IMR-90 (cell line): ENCODE results near the gene CDK14. TPM values are rescaled to one million over a fixed set of nuclear protein-coding genes. Genes with fewer than 3 reads are reported as not detected.

ENCODE experiments used
- ATAC-seq: fragments of 200-7000 bp; cut with Tn5 transposase; 2 replicates; pipeline ENCODE4 v1.9.1; 2020; ENCODE audit warnings: low read depth, mild to moderate bottlenecking, moderate library complexity
- BruUV-seq: library from RNA; stranded (reverse); fragments of 400-500 nt; replicated peaks from 2 replicates; lab custom pipeline; 2021; lab: Mats Ljungman, UMichigan
- CTCF ChIA-PET: fragments of 300-600 bp; formaldehyde crosslinking; extraction: SDS; loops from one replicate; lab custom pipeline; 2021; ENCODE audit warnings: antibody characterized with exemption; lab: Yijun Ruan, JAX
- POLR2A ChIA-PET: fragments of 300-600 bp; sonication (Branson Sonifier 250); formaldehyde crosslinking; loops from one replicate; lab custom pipeline; 2022; ENCODE audit warnings: antibody characterized with exemption; ENCODE audit not compliant: unreplicated experiment; lab: Charles Lee
- DNase-seq: peaks from one replicate; pipeline ENCODE4 v3.0.0; 2013
- H2AFZ ChIP-seq: replicated peaks from 2 replicates; pipeline ENCODE3; 2013; ENCODE audit warnings: low read length, mild to moderate bottlenecking; ENCODE audit not compliant: poor library complexity
- H2AK5ac ChIP-seq: 2 replicates; pipeline ENCODE4 v1.6.1; 2013; ENCODE audit warnings: low read depth, low read length, inconsistent platforms
- H2AK9ac ChIP-seq: replicated peaks from 2 replicates; pipeline ENCODE3; 2013; ENCODE audit warnings: mild to moderate bottlenecking, low read depth, low read length, moderate library complexity; ENCODE audit not compliant: poor library complexity
- H2BK120ac ChIP-seq: 2 replicates; pipeline ENCODE4 v1.6.1; 2013; ENCODE audit warnings: low read depth, low read length, inconsistent platforms
- H2BK15ac ChIP-seq: 3 replicates; pipeline ENCODE4 v1.6.1; 2013; ENCODE audit warnings: low read depth, low read length, inconsistent platforms
- H2BK20ac ChIP-seq: 2 replicates; pipeline ENCODE4 v1.6.1; 2013; ENCODE audit warnings: low read depth, mild to moderate bottlenecking, inconsistent platforms, low read length, moderate library complexity
- H2BK5ac ChIP-seq: 2 replicates; pipeline ENCODE4 v1.6.1; 2013; ENCODE audit warnings: mild to moderate bottlenecking, low read depth, low read length, inconsistent platforms; ENCODE audit not compliant: poor library complexity, severe bottlenecking
- H3K14ac ChIP-seq: replicated peaks from 2 replicates; pipeline ENCODE4 v1.6.1; 2013; ENCODE audit warnings: low read depth, low read length, inconsistent platforms
- H3K18ac ChIP-seq: 2 replicates; pipeline ENCODE4 v1.6.1; 2013; ENCODE audit warnings: low read depth, low read length, control low read depth
- H3K23ac ChIP-seq: 2 replicates; pipeline ENCODE4 v1.6.1; 2013; ENCODE audit warnings: low read depth, low read length, inconsistent platforms
- H3K27ac ChIP-seq: 2 replicates; pipeline ENCODE4 v1.5.1; 2013; ENCODE audit warnings: mild to moderate bottlenecking, control low read depth, low read length; ENCODE audit not compliant: insufficient read depth
- H3K27me3 ChIP-seq: 2 replicates; pipeline ENCODE4 v1.6.1; 2013; ENCODE audit warnings: low read length; ENCODE audit not compliant: control insufficient read depth, insufficient read depth
- H3K36me3 ChIP-seq: 2 replicates; pipeline ENCODE4 v1.6.1; 2013; ENCODE audit warnings: low read length, mixed read lengths; ENCODE audit not compliant: control insufficient read depth, insufficient read depth
- H3K4ac ChIP-seq: 2 replicates; pipeline ENCODE4 v1.6.1; 2013; ENCODE audit warnings: low read depth, low read length, inconsistent platforms
- H3K4me1 ChIP-seq: 2 replicates; pipeline ENCODE4 v1.6.1; 2013; ENCODE audit warnings: low read length, mixed read lengths; ENCODE audit not compliant: control insufficient read depth, insufficient read depth
- H3K4me2 ChIP-seq: 2 replicates; pipeline ENCODE4 v1.6.1; 2013; ENCODE audit warnings: low read depth, mild to moderate bottlenecking, control low read depth, low read length, moderate library complexity
- H3K4me3 ChIP-seq: 2 replicates; pipeline ENCODE4 v1.5.1; 2013; ENCODE audit warnings: low read depth, mild to moderate bottlenecking, control low read depth, low read length, moderate library complexity; ENCODE audit not compliant: insufficient read depth
- H3K56ac ChIP-seq: 2 replicates; pipeline ENCODE4 v1.6.1; 2013; ENCODE audit warnings: low read length, inconsistent platforms; ENCODE audit not compliant: insufficient read depth; ENCODE audit errors: extremely low read depth
- H3K79me1 ChIP-seq, 2 experiments: 2 replicates each; pipeline ENCODE4 v1.6.1; 2013; ENCODE audit warnings: low read length in 2 of 2, inconsistent platforms in 1 of 2, low read depth in 1 of 2
- H3K9ac ChIP-seq: 2 replicates; pipeline ENCODE4 v1.6.1; 2013; ENCODE audit warnings: low read depth, low read length, control low read depth
- H3K9me1 ChIP-seq: 2 replicates; pipeline ENCODE4 v1.6.1; 2013; ENCODE audit warnings: low read length, inconsistent platforms; ENCODE audit not compliant: insufficient read depth
- H3K9me3 ChIP-seq: 2 replicates; pipeline ENCODE4 v1.6.1; 2013; ENCODE audit warnings: low read length; ENCODE audit not compliant: control insufficient read depth, insufficient read depth
- H4K20me1 ChIP-seq: 2 replicates; pipeline ENCODE4 v1.6.1; 2013; ENCODE audit warnings: low read length, inconsistent platforms; ENCODE audit not compliant: insufficient read depth
- H4K5ac ChIP-seq: 2 replicates; pipeline ENCODE4 v1.6.1; 2013; ENCODE audit warnings: mild to moderate bottlenecking, low read depth, low read length, control low read depth
- H4K8ac ChIP-seq, 2 experiments: 2 replicates each; pipeline ENCODE4 v1.6.1; 2013; ENCODE audit warnings: low read depth in 2 of 2, low read length in 2 of 2, control low read depth in 1 of 2, inconsistent platforms in 1 of 2
- H4K91ac ChIP-seq: 2 replicates; pipeline ENCODE4 v1.6.1; 2013; ENCODE audit warnings: low read depth, low read length, inconsistent platforms; ENCODE audit not compliant: insufficient read depth
- BHLHE40 ChIP-seq: fragments of 150-350 bp; IDR thresholded peaks from 2 replicates; pipeline ENCODE4 v1.6.1; 2016; ENCODE audit warnings: mild to moderate bottlenecking, low read depth, low read length
- CEBPB ChIP-seq: IDR thresholded peaks from 2 replicates; pipeline ENCODE4 v1.6.1; 2012; ENCODE audit warnings: low read depth, low read length, improper control_type of control experiment
- CTCF ChIP-seq: conservative IDR thresholded peaks from 2 replicates; pipeline ENCODE4 v1.5.1; 2012; ENCODE audit warnings: mild to moderate bottlenecking, low read depth, low read length, improper control_type of control experiment
- ELK1 ChIP-seq: fragments of 150-350 bp; IDR thresholded peaks from 2 replicates; pipeline ENCODE4 v1.6.1; 2016; ENCODE audit warnings: low read depth, mild to moderate bottlenecking, low read length, moderate library complexity, borderline replicate concordance
- FOS ChIP-seq: fragments of 150-350 bp; IDR thresholded peaks from 2 replicates; pipeline ENCODE4 v1.6.1; 2016; ENCODE audit warnings: low read depth, low read length
- MAFK ChIP-seq: IDR thresholded peaks from 2 replicates; pipeline ENCODE4 v1.6.1; 2012; ENCODE audit warnings: low read depth, low read length, improper control_type of control experiment
- MAZ ChIP-seq: IDR thresholded peaks from 2 replicates; pipeline ENCODE4 v1.6.1; 2012; ENCODE audit warnings: low read depth, mild to moderate bottlenecking, low read length, improper control_type of control experiment, moderate library complexity, borderline replicate concordance
- MXI1 ChIP-seq: IDR thresholded peaks from 2 replicates; pipeline ENCODE4 v1.6.1; 2012; ENCODE audit warnings: low read depth, mild to moderate bottlenecking, low read length, moderate library complexity, borderline replicate concordance
- NFE2L2 ChIP-seq: fragments of 150-350 bp; IDR thresholded peaks from 2 replicates; pipeline ENCODE4 v1.6.1; 2016; ENCODE audit warnings: low read depth, mild to moderate bottlenecking, low read length
- RCOR1 ChIP-seq: IDR thresholded peaks from 2 replicates; pipeline ENCODE4 v1.6.1; 2012; ENCODE audit warnings: mild to moderate bottlenecking, low read length, improper control_type of control experiment; ENCODE audit not compliant: insufficient replicate concordance
- SMC3 ChIP-seq: fragments of 150-350 bp; IDR thresholded peaks from 2 replicates; pipeline ENCODE4 v1.6.1; 2016; ENCODE audit warnings: low read depth, mild to moderate bottlenecking, antibody characterized with exemption, low read length, moderate library complexity
- WGBS, 2 experiments: methylation state at CpG; one replicate each; pipeline versions ENCODE4 v1.1.5 to v1.1.7; 2013; ENCODE audit warnings: missing lambda C conversion rate in 2 of 2; ENCODE audit not compliant: insufficient read length in 1 of 2; ENCODE audit errors: extremely low coverage in 2 of 2; 5-methylcytosine and 5-hydroxymethylcytosine counted together
- dilution Hi-C: fragments of 300-500 bp; cut with HindIII; formaldehyde crosslinking; loops from one replicate; pipeline ENCODE4 v1.14.3; 2018; ENCODE audit warnings: low sequenced_read_pairs; ENCODE audit not compliant: unreplicated experiment
- in situ Hi-C: fragments of 300-500 bp; cut with MboI; formaldehyde crosslinking; loops from 3 replicates; pipeline ENCODE4 v1.14.3; 2019; ENCODE audit warnings: low sequenced_read_pairs, inconsistent platforms, mixed read lengths
- intact Hi-C: fragments of 100-400 bp; cut with micrococcal nuclease; formaldehyde crosslinking; loops from 2 replicates; pipeline ENCODE4 v1.10.0; 2022
- polyA plus RNA-seq, 3 experiments: library from polyadenylated mRNA; depleted of rRNA; stranded (reverse); fragments of >200 nt; gene quantifications; 2 replicates each; pipeline ENCODE4 v1.2.3, GENCODE V29; 2012; ENCODE audit warnings: low replicate concordance in 1 of 3
- total RNA-seq: library from RNA; depleted of rRNA; stranded (reverse); fragments of >200 nt; gene quantifications from 2 replicates; pipeline ENCODE4 v1.2.3, GENCODE V29; 2012

The CDK14 gene
- total and polyA plus RNA-seq, 2 of the 4 experiments (the other 2 are of a cell fraction), result 10.1 to 29.6 TPM

- Histone ChIP-seq H3K4me3 (no peak overlapping the region), H3K14ac (no peak overlapping the region), H2BK15ac (no peak overlapping the region), H3K27ac (no peak overlapping the region), H3K9ac (no peak overlapping the region), H4K20me1 (no peaks in the 10 kb centered on the region), H2AK5ac (no peak overlapping the region), H4K91ac (no peak overlapping the region), H3K79me1 (peaks cover 6 to 12% of the 10 kb centered on the region in 2 experiments; a peak in 2 of 4 replicates), H2AK9ac (no peak overlapping the region), H2BK5ac (no peak overlapping the region), H2BK120ac (no peak overlapping the region), H3K27me3 (no peaks in the 10 kb centered on the region), H3K9me1 (no peaks in the 10 kb centered on the region; the same call in 1 of the 2 replicates), H3K4me2 (no peak overlapping the region), H3K36me3 (no peaks in the 10 kb centered on the region), H2BK20ac (no peak overlapping the region), H3K9me3 (no peaks in the 10 kb centered on the region), H2AFZ (no peak overlapping the region), H3K56ac (no peak overlapping the region), H3K4ac (no peak overlapping the region), H3K4me1 (no peaks in the 10 kb centered on the region), H3K18ac (no peak overlapping the region), H3K23ac (no peak overlapping the region), H4K5ac (no peak overlapping the region), H4K8ac (no peak overlapping the region)
- ChIA-PET CTCF (interaction anchor here (0.7 kb wide), 1 partner anchor 233 kb away, joined by 3 read pairs; no protein-coding TSS in a partner anchor), POLR2A (no interaction called here)
- TF ChIP-seq MXI1 (no peak), BHLHE40 (no peak), MAFK (no peak), SMC3 (no peak), ELK1 (no peak), MAZ (no peak), CTCF (no peak), NFE2L2 (no peak), CEBPB (no peak), RCOR1 (no peak), FOS (no peak)
- in situ Hi-C loops (no loop called here), dilution Hi-C loops (no loop called here), intact Hi-C loops (no loop called here)
- BruUV-seq, result no TSS peak
- DNase-seq (no peak), ATAC-seq (no peak)
- WGBS, 2 experiments, result no CpG with 5 or more reads among the region's 4 CpGs
Observed at GRCh38 chr7:90817151-90817550, 221.0 kb downstream of the CDK14 start.
